K562 (cell line): ENCODE measurements around the gene UBE2I. TPM values are rescaled to one million over a fixed set of nuclear protein-coding genes. Genes with fewer than 3 reads are reported as not detected.

Experiments
- NCOA6 ChIP-seq: fragments of 450-650 bp; IDR thresholded peaks from 2 replicates; pipeline ENCODE4 v1.6.1; 2017; ENCODE audit warnings: mild to moderate bottlenecking
- SOX6 ChIP-seq: fragments of 450-650 bp; IDR thresholded peaks from 2 replicates; pipeline ENCODE4 v1.6.1; 2014; ENCODE audit warnings: mild to moderate bottlenecking
- ZNF764 ChIP-seq: fragments of 250-450 bp; sonication (Bioruptor Pico); IDR thresholded peaks from 2 replicates; pipeline ENCODE4 v1.4.0; 2020; ENCODE audit warnings: low read depth, mild to moderate bottlenecking, moderate library complexity
- polyA plus RNA-seq, 8 experiments: library from polyadenylated mRNA; depleted of rRNA in 4 of 8; stranded (reverse) in 5 of 8; unstranded in 3 of 8; fragments of >200 nt; fragmentation: Nextera tagmentation in 2 of 8; fragmentation: Illumina TruSeq in 1 of 8; extraction: Ambion mirVana in 2 of 8; extraction: Trizol in 1 of 8; gene quantifications; 2 replicates each; pipeline versions ENCODE4 v1.2.1 to v1.2.3, GENCODE V29; 2011 to 2014; ENCODE audit warnings: inconsistent platforms in 1 of 8, missing spikeins in 1 of 8
- total RNA-seq, 7 experiments: library from RNA; depleted of rRNA in 6 of 7; stranded (reverse); fragments of >200 nt in 6 of 7; fragmentation: Illumina TruSeq in 2 of 7; extraction: Trizol in 2 of 7; gene quantifications; 2 replicates each; pipeline versions ENCODE4 v1.2.1 to v1.2.3, GENCODE V29; 2011 to 2021; ENCODE audit warnings: low replicate concordance in 1 of 7
- TF ChIP-seq, protein P1 (sequence below), 2 experiments: IDR thresholded peaks; 2 replicates each; pipeline ENCODE4 v1.6.1; 2011; ENCODE audit warnings: borderline replicate concordance in 1 of 2, control low read depth in 1 of 2, low read depth in 1 of 2, low read length in 1 of 2, mild to moderate bottlenecking in 1 of 2, mixed read lengths in 1 of 2, moderate library complexity in 1 of 2; ENCODE audit not compliant: insufficient read depth in 1 of 2, insufficient read length in 1 of 2, poor library complexity in 1 of 2, severe bottlenecking in 1 of 2; ENCODE audit errors: extremely low read depth in 1 of 2
- TF ChIP-seq, protein P2 (sequence below): fragments of 250-450 bp; sonication (Bioruptor Pico); IDR thresholded peaks from 2 replicates; pipeline ENCODE4 v1.8.0; 2021; ENCODE audit warnings: mild to moderate bottlenecking, moderate library complexity
- TF ChIP-seq, protein P3 (sequence below): fragments of 450-650 bp; IDR thresholded peaks from 2 replicates; pipeline ENCODE4 v1.6.1; 2016; ENCODE audit warnings: mild to moderate bottlenecking, moderate library complexity
- TF ChIP-seq, protein P4 (sequence below): fragments of 150-350 bp; IDR thresholded peaks from 2 replicates; pipeline ENCODE4 v1.6.1; 2014; ENCODE audit warnings: low read depth, mild to moderate bottlenecking, low read length, borderline replicate concordance

Gene UBE2I
- total and polyA plus RNA-seq, 9 of the 15 experiments (the other 6 are each of a cell fraction or from before 2014, with no cell fraction given): 36.6 to 254 (median 104) TPM

DNA sequence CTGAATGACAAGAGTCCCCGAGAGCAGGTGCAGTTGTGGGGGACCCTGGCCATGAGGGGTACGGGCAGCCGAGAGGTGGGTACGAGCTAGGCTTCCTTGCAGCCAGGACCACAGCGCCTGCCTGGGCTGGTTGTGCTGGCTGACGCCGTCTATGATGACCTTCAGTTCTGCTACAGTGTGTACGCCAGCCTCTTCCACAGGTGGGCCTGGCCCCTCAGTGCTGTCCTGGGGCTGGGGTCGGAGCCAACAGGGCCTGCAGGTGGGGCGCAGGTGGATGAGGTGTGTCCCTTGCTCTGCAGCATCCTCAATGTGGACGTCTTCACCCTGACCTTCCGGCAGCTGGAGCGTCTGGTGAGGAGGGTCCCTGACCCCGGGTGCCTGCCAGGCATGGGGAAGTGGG is 35.1 kb downstream of the UBE2I start (continued):
- TF ChIP-seq NCOA6: no peak
- TF ChIP-seq, protein P1, sequence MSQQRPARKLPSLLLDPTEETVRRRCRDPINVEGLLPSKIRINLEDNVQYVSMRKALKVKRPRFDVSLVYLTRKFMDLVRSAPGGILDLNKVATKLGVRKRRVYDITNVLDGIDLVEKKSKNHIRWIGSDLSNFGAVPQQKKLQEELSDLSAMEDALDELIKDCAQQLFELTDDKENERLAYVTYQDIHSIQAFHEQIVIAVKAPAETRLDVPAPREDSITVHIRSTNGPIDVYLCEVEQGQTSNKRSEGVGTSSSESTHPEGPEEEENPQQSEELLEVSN (IDR thresholded peaks at IDR 0.05; ENCODE audit: borderline replicate concordance in 1 of 2, extremely low read depth in 1 of 2, insufficient read depth in 1 of 2, insufficient read length in 1 of 2, low read depth in 1 of 2, low read length in 1 of 2, poor library complexity in 1 of 2, severe bottlenecking in 1 of 2): no peak
- TF ChIP-seq SOX6: no peak
- TF ChIP-seq, protein P2, sequence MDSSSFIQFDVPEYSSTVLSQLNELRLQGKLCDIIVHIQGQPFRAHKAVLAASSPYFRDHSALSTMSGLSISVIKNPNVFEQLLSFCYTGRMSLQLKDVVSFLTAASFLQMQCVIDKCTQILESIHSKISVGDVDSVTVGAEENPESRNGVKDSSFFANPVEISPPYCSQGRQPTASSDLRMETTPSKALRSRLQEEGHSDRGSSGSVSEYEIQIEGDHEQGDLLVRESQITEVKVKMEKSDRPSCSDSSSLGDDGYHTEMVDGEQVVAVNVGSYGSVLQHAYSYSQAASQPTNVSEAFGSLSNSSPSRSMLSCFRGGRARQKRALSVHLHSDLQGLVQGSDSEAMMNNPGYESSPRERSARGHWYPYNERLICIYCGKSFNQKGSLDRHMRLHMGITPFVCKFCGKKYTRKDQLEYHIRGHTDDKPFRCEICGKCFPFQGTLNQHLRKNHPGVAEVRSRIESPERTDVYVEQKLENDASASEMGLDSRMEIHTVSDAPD: no peak
- TF ChIP-seq ZNF764 (CRISPR knock-in tag): no peak
- TF ChIP-seq, protein P3, sequence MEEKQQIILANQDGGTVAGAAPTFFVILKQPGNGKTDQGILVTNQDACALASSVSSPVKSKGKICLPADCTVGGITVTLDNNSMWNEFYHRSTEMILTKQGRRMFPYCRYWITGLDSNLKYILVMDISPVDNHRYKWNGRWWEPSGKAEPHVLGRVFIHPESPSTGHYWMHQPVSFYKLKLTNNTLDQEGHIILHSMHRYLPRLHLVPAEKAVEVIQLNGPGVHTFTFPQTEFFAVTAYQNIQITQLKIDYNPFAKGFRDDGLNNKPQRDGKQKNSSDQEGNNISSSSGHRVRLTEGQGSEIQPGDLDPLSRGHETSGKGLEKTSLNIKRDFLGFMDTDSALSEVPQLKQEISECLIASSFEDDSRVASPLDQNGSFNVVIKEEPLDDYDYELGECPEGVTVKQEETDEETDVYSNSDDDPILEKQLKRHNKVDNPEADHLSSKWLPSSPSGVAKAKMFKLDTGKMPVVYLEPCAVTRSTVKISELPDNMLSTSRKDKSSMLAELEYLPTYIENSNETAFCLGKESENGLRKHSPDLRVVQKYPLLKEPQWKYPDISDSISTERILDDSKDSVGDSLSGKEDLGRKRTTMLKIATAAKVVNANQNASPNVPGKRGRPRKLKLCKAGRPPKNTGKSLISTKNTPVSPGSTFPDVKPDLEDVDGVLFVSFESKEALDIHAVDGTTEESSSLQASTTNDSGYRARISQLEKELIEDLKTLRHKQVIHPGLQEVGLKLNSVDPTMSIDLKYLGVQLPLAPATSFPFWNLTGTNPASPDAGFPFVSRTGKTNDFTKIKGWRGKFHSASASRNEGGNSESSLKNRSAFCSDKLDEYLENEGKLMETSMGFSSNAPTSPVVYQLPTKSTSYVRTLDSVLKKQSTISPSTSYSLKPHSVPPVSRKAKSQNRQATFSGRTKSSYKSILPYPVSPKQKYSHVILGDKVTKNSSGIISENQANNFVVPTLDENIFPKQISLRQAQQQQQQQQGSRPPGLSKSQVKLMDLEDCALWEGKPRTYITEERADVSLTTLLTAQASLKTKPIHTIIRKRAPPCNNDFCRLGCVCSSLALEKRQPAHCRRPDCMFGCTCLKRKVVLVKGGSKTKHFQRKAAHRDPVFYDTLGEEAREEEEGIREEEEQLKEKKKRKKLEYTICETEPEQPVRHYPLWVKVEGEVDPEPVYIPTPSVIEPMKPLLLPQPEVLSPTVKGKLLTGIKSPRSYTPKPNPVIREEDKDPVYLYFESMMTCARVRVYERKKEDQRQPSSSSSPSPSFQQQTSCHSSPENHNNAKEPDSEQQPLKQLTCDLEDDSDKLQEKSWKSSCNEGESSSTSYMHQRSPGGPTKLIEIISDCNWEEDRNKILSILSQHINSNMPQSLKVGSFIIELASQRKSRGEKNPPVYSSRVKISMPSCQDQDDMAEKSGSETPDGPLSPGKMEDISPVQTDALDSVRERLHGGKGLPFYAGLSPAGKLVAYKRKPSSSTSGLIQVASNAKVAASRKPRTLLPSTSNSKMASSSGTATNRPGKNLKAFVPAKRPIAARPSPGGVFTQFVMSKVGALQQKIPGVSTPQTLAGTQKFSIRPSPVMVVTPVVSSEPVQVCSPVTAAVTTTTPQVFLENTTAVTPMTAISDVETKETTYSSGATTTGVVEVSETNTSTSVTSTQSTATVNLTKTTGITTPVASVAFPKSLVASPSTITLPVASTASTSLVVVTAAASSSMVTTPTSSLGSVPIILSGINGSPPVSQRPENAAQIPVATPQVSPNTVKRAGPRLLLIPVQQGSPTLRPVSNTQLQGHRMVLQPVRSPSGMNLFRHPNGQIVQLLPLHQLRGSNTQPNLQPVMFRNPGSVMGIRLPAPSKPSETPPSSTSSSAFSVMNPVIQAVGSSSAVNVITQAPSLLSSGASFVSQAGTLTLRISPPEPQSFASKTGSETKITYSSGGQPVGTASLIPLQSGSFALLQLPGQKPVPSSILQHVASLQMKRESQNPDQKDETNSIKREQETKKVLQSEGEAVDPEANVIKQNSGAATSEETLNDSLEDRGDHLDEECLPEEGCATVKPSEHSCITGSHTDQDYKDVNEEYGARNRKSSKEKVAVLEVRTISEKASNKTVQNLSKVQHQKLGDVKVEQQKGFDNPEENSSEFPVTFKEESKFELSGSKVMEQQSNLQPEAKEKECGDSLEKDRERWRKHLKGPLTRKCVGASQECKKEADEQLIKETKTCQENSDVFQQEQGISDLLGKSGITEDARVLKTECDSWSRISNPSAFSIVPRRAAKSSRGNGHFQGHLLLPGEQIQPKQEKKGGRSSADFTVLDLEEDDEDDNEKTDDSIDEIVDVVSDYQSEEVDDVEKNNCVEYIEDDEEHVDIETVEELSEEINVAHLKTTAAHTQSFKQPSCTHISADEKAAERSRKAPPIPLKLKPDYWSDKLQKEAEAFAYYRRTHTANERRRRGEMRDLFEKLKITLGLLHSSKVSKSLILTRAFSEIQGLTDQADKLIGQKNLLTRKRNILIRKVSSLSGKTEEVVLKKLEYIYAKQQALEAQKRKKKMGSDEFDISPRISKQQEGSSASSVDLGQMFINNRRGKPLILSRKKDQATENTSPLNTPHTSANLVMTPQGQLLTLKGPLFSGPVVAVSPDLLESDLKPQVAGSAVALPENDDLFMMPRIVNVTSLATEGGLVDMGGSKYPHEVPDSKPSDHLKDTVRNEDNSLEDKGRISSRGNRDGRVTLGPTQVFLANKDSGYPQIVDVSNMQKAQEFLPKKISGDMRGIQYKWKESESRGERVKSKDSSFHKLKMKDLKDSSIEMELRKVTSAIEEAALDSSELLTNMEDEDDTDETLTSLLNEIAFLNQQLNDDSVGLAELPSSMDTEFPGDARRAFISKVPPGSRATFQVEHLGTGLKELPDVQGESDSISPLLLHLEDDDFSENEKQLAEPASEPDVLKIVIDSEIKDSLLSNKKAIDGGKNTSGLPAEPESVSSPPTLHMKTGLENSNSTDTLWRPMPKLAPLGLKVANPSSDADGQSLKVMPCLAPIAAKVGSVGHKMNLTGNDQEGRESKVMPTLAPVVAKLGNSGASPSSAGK: no peak
- TF ChIP-seq, protein P4, sequence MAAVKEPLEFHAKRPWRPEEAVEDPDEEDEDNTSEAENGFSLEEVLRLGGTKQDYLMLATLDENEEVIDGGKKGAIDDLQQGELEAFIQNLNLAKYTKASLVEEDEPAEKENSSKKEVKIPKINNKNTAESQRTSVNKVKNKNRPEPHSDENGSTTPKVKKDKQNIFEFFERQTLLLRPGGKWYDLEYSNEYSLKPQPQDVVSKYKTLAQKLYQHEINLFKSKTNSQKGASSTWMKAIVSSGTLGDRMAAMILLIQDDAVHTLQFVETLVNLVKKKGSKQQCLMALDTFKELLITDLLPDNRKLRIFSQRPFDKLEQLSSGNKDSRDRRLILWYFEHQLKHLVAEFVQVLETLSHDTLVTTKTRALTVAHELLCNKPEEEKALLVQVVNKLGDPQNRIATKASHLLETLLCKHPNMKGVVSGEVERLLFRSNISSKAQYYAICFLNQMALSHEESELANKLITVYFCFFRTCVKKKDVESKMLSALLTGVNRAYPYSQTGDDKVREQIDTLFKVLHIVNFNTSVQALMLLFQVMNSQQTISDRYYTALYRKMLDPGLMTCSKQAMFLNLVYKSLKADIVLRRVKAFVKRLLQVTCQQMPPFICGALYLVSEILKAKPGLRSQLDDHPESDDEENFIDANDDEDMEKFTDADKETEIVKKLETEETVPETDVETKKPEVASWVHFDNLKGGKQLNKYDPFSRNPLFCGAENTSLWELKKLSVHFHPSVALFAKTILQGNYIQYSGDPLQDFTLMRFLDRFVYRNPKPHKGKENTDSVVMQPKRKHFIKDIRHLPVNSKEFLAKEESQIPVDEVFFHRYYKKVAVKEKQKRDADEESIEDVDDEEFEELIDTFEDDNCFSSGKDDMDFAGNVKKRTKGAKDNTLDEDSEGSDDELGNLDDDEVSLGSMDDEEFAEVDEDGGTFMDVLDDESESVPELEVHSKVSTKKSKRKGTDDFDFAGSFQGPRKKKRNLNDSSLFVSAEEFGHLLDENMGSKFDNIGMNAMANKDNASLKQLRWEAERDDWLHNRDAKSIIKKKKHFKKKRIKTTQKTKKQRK: no peak
